ENCODE results near the gene CNTNAP2. TPM values are rescaled to one million over a fixed set of nuclear protein-coding genes. Genes with fewer than 3 reads are reported as not detected.

CNTNAP2 gene
- total and polyA plus RNA-seq, 8 donors = 0.19 to 18.2 (median 0.56) TPM

- peak in 1 of 2 donors; percentile 14 for DNase-seq
- Histone ChIP-seq H3K27me3 (no peaks in the 10 kb centered on the region), H3K9me3 (no peaks in the 10 kb centered on the region), H3K36me3 (no peaks in the 10 kb centered on the region), H3K4me1 (peaks cover 0 to 4% (median 0%) of the 10 kb centered on the region in 4 donors), H3K4me3 (no peak overlapping the region), H3K27ac (no peak overlapping the region)
- 24 to 52% (median 27%) methylated on average over 5 of the region's 5 CpGs for WGBS, 5 donors
- TF ChIP-seq EP300 (IDR thresholded peaks at IDR 0.05) = no peak
- no peak for TF ChIP-seq POLR2A (IDR thresholded peaks at IDR 0.05)
- no peak for TF ChIP-seq CTCF (IDR thresholded peaks at IDR 0.05)
- intact Hi-C loops (cut with DNase I; ENCODE audit: low total_unique reads) = no loop called here
Measured at GRCh38 chr7:148182264-148182663, 2065.7 kb downstream of the CNTNAP2 start.

GRCh38 chr7:148185041-148185440, 2068.4 kb downstream of the CNTNAP2 start:
- Histone ChIP-seq H3K9me3 (no peaks in the 10 kb centered on the region), H3K27ac (no peak overlapping the region), H3K36me3 (no peaks in the 10 kb centered on the region), H3K27me3 (no peaks in the 10 kb centered on the region), H3K4me1 (peaks cover 0 to 4% (median 0%) of the 10 kb centered on the region in 4 donors), H3K4me3 (no peak overlapping the region)
- DNase-seq = peak in 1 of 2 donors; percentile 43
- TF ChIP-seq CTCF (IDR thresholded peaks at IDR 0.05) = no peak
- TF ChIP-seq POLR2AphosphoS5 (IDR thresholded peaks at IDR 0.05) = no peak
- no peak for TF ChIP-seq POLR2A (IDR thresholded peaks at IDR 0.05)
- no peak for TF ChIP-seq EP300 (IDR thresholded peaks at IDR 0.05)
- intact Hi-C loops (cut with DNase I; ENCODE audit: low total_unique reads) = no loop called here
- 36 to 53% (median 44%) methylated on average over 5 of the region's 5 CpGs for WGBS, 5 donors

- H3K27ac ChIP-seq = no peak overlapping the region
- no peaks in the 10 kb centered on the region for H3K36me3 ChIP-seq
- TF ChIP-seq POLR2AphosphoS5 (IDR thresholded peaks at IDR 0.05) = no peak
- TF ChIP-seq EP300 (IDR thresholded peaks at IDR 0.05) = no peak
- TF ChIP-seq CTCF (IDR thresholded peaks at IDR 0.05) = no peak
- TF ChIP-seq POLR2A (IDR thresholded peaks at IDR 0.05) = no peak
- WGBS, 5 donors = 61 to 71% (median 70%) methylated on average over 6 of the region's 6 CpGs
- intact Hi-C loops (cut with DNase I; ENCODE audit: low total_unique reads) = no loop called here
- H3K4me3 ChIP-seq = no peak overlapping the region
- no peaks in the 10 kb centered on the region for H3K9me3 ChIP-seq
- H3K27me3 ChIP-seq = no peaks in the 10 kb centered on the region
- peaks cover 0 to 5% (median 4%) of the 10 kb centered on the region in 4 donors for H3K4me1 ChIP-seq
- DNase-seq = no peak
Measured at GRCh38 chr7:148187471-148187870, 2070.9 kb downstream of the CNTNAP2 start.

GRCh38 chr7:148191391-148192065, 2074.9 kb downstream of the CNTNAP2 start:
- Histone ChIP-seq H3K27ac (no peak overlapping the region), H3K4me3 (no peak overlapping the region), H3K36me3 (no peaks in the 10 kb centered on the region), H3K9me3 (no peaks in the 10 kb centered on the region), H3K4me1 (peaks cover 0 to 5% (median 2%) of the 10 kb centered on the region in 4 donors), H3K27me3 (no peaks in the 10 kb centered on the region)
- DNase-seq = peak; percentile 51 to 58
- WGBS, 5 donors = 36 to 61% (median 44%) methylated on average over 1 of the region's 1 CpG
- intact Hi-C loops (cut with DNase I; ENCODE audit: low total_unique reads) = no loop called here
- TF ChIP-seq EP300 (IDR thresholded peaks at IDR 0.05) (no peak), POLR2AphosphoS5 (IDR thresholded peaks at IDR 0.05) (peak in 1 of 3 donors; percentile 17)

DNA sequence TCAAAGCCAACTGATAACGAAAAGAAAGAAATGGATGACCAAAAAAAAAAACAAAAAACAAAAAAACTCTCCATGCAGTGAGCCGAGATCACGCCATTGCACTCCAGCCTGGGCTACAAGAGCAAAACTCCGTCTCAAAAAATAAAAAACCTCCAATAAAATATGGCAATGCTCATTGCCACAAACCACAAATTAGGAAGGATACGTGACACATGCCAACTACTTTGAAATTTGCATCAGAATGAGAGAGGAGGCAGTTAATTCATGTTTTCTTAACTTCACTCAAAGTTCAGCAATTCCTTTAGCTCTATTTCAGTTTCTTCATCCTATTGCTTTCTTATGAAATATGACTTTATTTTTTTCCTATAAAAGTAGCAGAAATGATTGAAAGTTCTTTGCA, 2075.9 kb downstream of the CNTNAP2 start:
- H3K4me3 ChIP-seq = no peak overlapping the region
- H3K4me1 ChIP-seq = peaks cover 0 to 5% (median 2%) of the 10 kb centered on the region in 4 donors
- no peaks in the 10 kb centered on the region for H3K27me3 ChIP-seq
- intact Hi-C loops (cut with DNase I; ENCODE audit: low total_unique reads) = no loop called here
- H3K36me3 ChIP-seq = no peaks in the 10 kb centered on the region
- no peak overlapping the region for H3K27ac ChIP-seq
- 80 to 89% (median 84%) methylated on average over 5 of the region's 5 CpGs for WGBS, 5 donors
- DNase-seq = no peak
- TF ChIP-seq POLR2AphosphoS5 (IDR thresholded peaks at IDR 0.05) (no peak), EP300 (IDR thresholded peaks at IDR 0.05) (no peak), POLR2A (IDR thresholded peaks at IDR 0.05) (no peak), CTCF (IDR thresholded peaks at IDR 0.05) (no peak)
- no peaks in the 10 kb centered on the region for H3K9me3 ChIP-seq

Measured in stomach (tissue), 9 donors.